PC-9 (cell line): ENCODE results near the gene TSPAN31. TPM values are rescaled to one million over a fixed set of nuclear protein-coding genes. Genes with fewer than 3 reads are reported as not detected.

ENCODE experiments used
- BruUV-seq: library from RNA; stranded (reverse); fragments of 400-500 nt; replicated peaks from 2 replicates; lab custom pipeline; 2021; lab: Mats Ljungman, UMichigan
- CTCF ChIA-PET: fragments of 300-600 bp; sonication (Branson Sonifier 250); formaldehyde crosslinking; loops from one replicate; lab custom pipeline; 2022; ENCODE audit warnings: antibody characterized with exemption; lab: Charles Lee
- POLR2A ChIA-PET: fragments of 300-600 bp; sonication (Branson Sonifier 250); formaldehyde crosslinking; loops from one replicate; lab custom pipeline; 2022; ENCODE audit warnings: antibody characterized with exemption; ENCODE audit not compliant: unreplicated experiment; lab: Charles Lee
- DNase-seq, 2 experiments: peaks; one replicate each; pipeline versions ENCODE4 v3.0.0 to v3.0.0-alpha.2; 2015 to 2022; ENCODE audit warnings: mixed read lengths in 1 of 2
- H2AFZ ChIP-seq: fragments of 200-600 bp; sonication (generic); 2 replicates; pipeline ENCODE4 v1.8.1; 2017; ENCODE audit warnings: antibody characterized with exemption
- H3F3A ChIP-seq: fragments of 200-600 bp; sonication (generic); 2 replicates; pipeline ENCODE4 v1.8.1; 2017; ENCODE audit warnings: antibody characterized with exemption, mild to moderate bottlenecking, low read depth; ENCODE audit not compliant: insufficient read depth
- H3K27ac ChIP-seq: fragments of 200-600 bp; sonication (generic); 2 replicates; pipeline ENCODE4 v1.6.1; 2016; ENCODE audit warnings: mixed run types
- H3K27me3 ChIP-seq: fragments of 200-600 bp; sonication (generic); 2 replicates; pipeline ENCODE4 v1.6.1; 2016; ENCODE audit warnings: low read depth, mixed run types; ENCODE audit not compliant: insufficient read depth
- H3K36me3 ChIP-seq: fragments of 200-600 bp; sonication (generic); 2 replicates; pipeline ENCODE4 v1.6.1; 2016; ENCODE audit warnings: low read depth, mixed run types
- H3K4me1 ChIP-seq: fragments of 200-600 bp; sonication (generic); replicated peaks from 2 replicates; pipeline ENCODE4 v1.6.1; 2016; ENCODE audit warnings: mixed run types; ENCODE audit not compliant: insufficient read depth
- H3K4me2 ChIP-seq: fragments of 200-600 bp; sonication (generic); 2 replicates; pipeline ENCODE4 v1.6.1; 2017; ENCODE audit warnings: mixed run types
- H3K4me3 ChIP-seq: fragments of 200-600 bp; sonication (generic); 2 replicates; pipeline ENCODE4 v1.6.1; 2016; ENCODE audit warnings: mixed run types
- H3K79me2 ChIP-seq: fragments of 200-600 bp; sonication (generic); 2 replicates; pipeline ENCODE4 v1.6.1; 2017; ENCODE audit warnings: low read depth, mixed run types
- H3K9me2 ChIP-seq: fragments of 200-600 bp; sonication (generic); 2 replicates; pipeline ENCODE4 v1.8.1; 2017; ENCODE audit warnings: mild to moderate bottlenecking; ENCODE audit not compliant: insufficient read depth
- H3K9me3 ChIP-seq: fragments of 200-600 bp; sonication (generic); 2 replicates; pipeline ENCODE4 v1.8.1; 2016; ENCODE audit warnings: low read depth; ENCODE audit not compliant: insufficient read depth
- H4K20me1 ChIP-seq: fragments of 200-600 bp; sonication (generic); 2 replicates; pipeline ENCODE4 v1.8.1; 2017; ENCODE audit not compliant: insufficient read depth
- CTCF ChIP-seq: fragments of 200-600 bp; sonication (generic); conservative IDR thresholded peaks from 2 replicates; pipeline ENCODE4 v1.6.1; 2017; ENCODE audit warnings: mixed run types, antibody characterized with exemption, mild to moderate bottlenecking, moderate library complexity
- EZH2 ChIP-seq: fragments of 200-600 bp; sonication (generic); IDR thresholded peaks from 2 replicates; pipeline ENCODE4 v1.8.0; 2017; ENCODE audit warnings: antibody characterized with exemption, low read depth
- intact Hi-C: fragments of 100-400 bp; cut with micrococcal nuclease; formaldehyde crosslinking; loops from one replicate; pipeline ENCODE4 v1.10.0; 2022; ENCODE audit not compliant: unreplicated experiment
- total RNA-seq: library from RNA; stranded (reverse); gene quantifications from 2 replicates; pipeline ENCODE4 v1.2.3, GENCODE V29; 2021

The TSPAN31 gene
- total RNA-seq, 1 experiment from 2014 or later: 18.2 TPM

GRCh38 chr12:57780284-57780897 is 35.6 kb downstream of the TSPAN31 start:
- BruUV-seq: no TSS peak
- Histone ChIP-seq H3K4me2 (no peak overlapping the region), H3K4me1 (peaks cover 8% of the 10 kb centered on the region), H3K36me3 (peaks cover 8% of the 10 kb centered on the region), H3F3A (peaks cover 10% of the 10 kb centered on the region; the same call in 1 of the 2 replicates), H3K27ac (no peak overlapping the region), H4K20me1 (no peaks in the 10 kb centered on the region), H3K9me3 (no peaks in the 10 kb centered on the region), H3K79me2 (peaks cover 14% of the 10 kb centered on the region), H2AFZ (no peak overlapping the region), H3K27me3 (no peaks in the 10 kb centered on the region), H3K4me3 (no peak overlapping the region), H3K9me2 (no peaks in the 10 kb centered on the region)
- CTCF ChIA-PET: no interaction called here
- no peak for DNase-seq
- TF ChIP-seq EZH2 (no peak), CTCF (no peak)
- intact Hi-C loops: no loop called here
- POLR2A ChIA-PET: no interaction called here

GRCh38 chr12:57781244-57781643 is 36.4 kb downstream of the TSPAN31 start:
- no peak for DNase-seq
- Histone ChIP-seq H3K4me1 (peaks cover 8% of the 10 kb centered on the region), H4K20me1 (no peaks in the 10 kb centered on the region), H3F3A (peaks cover 10% of the 10 kb centered on the region; the same call in 1 of the 2 replicates), H3K9me2 (no peaks in the 10 kb centered on the region), H3K9me3 (no peaks in the 10 kb centered on the region), H3K4me2 (no peak overlapping the region), H3K27me3 (no peaks in the 10 kb centered on the region), H3K27ac (no peak overlapping the region), H2AFZ (no peak overlapping the region), H3K79me2 (peaks cover 14% of the 10 kb centered on the region), H3K4me3 (no peak overlapping the region), H3K36me3 (peaks cover 17% of the 10 kb centered on the region)
- TF ChIP-seq CTCF (no peak), EZH2 (no peak)
- intact Hi-C loops: no loop called here
- no TSS peak for BruUV-seq
- CTCF ChIA-PET: interaction anchor here (0.6 to 0.7 kb wide), 2 partner anchors 65 to 100 kb away, joined by 4 read pairs; partner anchors contain the start of gene CTDSP2
- POLR2A ChIA-PET: interaction anchor here (0.6 kb wide), 1 partner anchor 266 kb away, joined by 4 read pairs; no protein-coding TSS in a partner anchor

GRCh38 chr12:57781801-57782200 is 37.0 kb downstream of the TSPAN31 start:
- peaks cover 20% of the 10 kb centered on the region for H3K36me3 ChIP-seq
- H2AFZ ChIP-seq: no peak overlapping the region
- no peak overlapping the region for H3K4me3 ChIP-seq
- BruUV-seq: no TSS peak
- TF ChIP-seq EZH2 (no peak), CTCF (no peak)
- H3K9me2 ChIP-seq: no peaks in the 10 kb centered on the region
- H4K20me1 ChIP-seq: no peaks in the 10 kb centered on the region
- H3F3A ChIP-seq: peaks cover 10% of the 10 kb centered on the region; the same call in 1 of the 2 replicates
- no peak for DNase-seq
- POLR2A ChIA-PET: no interaction called here
- H3K79me2 ChIP-seq: peaks cover 14% of the 10 kb centered on the region
- no peak overlapping the region for H3K27ac ChIP-seq
- H3K9me3 ChIP-seq: no peaks in the 10 kb centered on the region
- CTCF ChIA-PET: interaction anchor here (0.7 kb wide), 1 partner anchor 100 kb away, joined by 4 read pairs; no protein-coding TSS in a partner anchor
- H3K4me2 ChIP-seq: no peak overlapping the region
- intact Hi-C loops: loop anchor here (1.0 kb wide), 1 partner anchor 124 kb away; no protein-coding TSS in a partner anchor
- peaks cover 8% of the 10 kb centered on the region for H3K4me1 ChIP-seq
- no peaks in the 10 kb centered on the region for H3K27me3 ChIP-seq
